ENCODE measurements around the gene TMEM259. TPM values are rescaled to one million over a fixed set of nuclear protein-coding genes. Genes with fewer than 3 reads are reported as not detected.

TMEM259 gene
- total and polyA plus RNA-seq, 9 of the 15 experiments (the other 6 are each of a cell fraction or from before 2014, with no cell fraction given): 0.52 to 231 (median 63.6) TPM

- TF ChIP-seq HNRNPH1 (optimal IDR thresholded peaks at IDR 0.05; ENCODE audit: low read depth, low read length) (no peak), CHD1 (IDR thresholded peaks at IDR 0.05; ENCODE audit: low read length) (no peak), FOXA3 (CRISPR knock-in tag; conservative IDR thresholded peaks at IDR 0.05 in 1 of 2, IDR thresholded peaks at IDR 0.05 in 1 of 2) (no peak), HINFP (tag; conservative IDR thresholded peaks at IDR 0.05; ENCODE audit: low read depth) (no peak), TRIM25 (IDR thresholded peaks at IDR 0.05; ENCODE audit: borderline replicate concordance) (no peak), KAT7 (CRISPR knock-in tag; IDR thresholded peaks at IDR 0.05; ENCODE audit: borderline replicate concordance) (no peak; the same call in 1 of the 2 replicates), KDM1A (IDR thresholded peaks at IDR 0.05) (no peak), ZNF444 (CRISPR knock-in tag; IDR thresholded peaks at IDR 0.05) (no peak), ZNF224 (CRISPR knock-in tag; IDR thresholded peaks at IDR 0.05) (no peak), ZNF232 (CRISPR knock-in tag; IDR thresholded peaks at IDR 0.05) (no peak), MYNN (IDR thresholded peaks at IDR 0.05) (no peak; the same call in 1 of the 2 replicates), MYNN (CRISPR knock-in tag; IDR thresholded peaks at IDR 0.05) (no peak)
- TF ChIP-seq, protein P1, sequence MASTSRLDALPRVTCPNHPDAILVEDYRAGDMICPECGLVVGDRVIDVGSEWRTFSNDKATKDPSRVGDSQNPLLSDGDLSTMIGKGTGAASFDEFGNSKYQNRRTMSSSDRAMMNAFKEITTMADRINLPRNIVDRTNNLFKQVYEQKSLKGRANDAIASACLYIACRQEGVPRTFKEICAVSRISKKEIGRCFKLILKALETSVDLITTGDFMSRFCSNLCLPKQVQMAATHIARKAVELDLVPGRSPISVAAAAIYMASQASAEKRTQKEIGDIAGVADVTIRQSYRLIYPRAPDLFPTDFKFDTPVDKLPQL (IDR thresholded peaks at IDR 0.05; ENCODE audit: extremely low read depth, insufficient read length): no peak
- TF ChIP-seq, protein P2, sequence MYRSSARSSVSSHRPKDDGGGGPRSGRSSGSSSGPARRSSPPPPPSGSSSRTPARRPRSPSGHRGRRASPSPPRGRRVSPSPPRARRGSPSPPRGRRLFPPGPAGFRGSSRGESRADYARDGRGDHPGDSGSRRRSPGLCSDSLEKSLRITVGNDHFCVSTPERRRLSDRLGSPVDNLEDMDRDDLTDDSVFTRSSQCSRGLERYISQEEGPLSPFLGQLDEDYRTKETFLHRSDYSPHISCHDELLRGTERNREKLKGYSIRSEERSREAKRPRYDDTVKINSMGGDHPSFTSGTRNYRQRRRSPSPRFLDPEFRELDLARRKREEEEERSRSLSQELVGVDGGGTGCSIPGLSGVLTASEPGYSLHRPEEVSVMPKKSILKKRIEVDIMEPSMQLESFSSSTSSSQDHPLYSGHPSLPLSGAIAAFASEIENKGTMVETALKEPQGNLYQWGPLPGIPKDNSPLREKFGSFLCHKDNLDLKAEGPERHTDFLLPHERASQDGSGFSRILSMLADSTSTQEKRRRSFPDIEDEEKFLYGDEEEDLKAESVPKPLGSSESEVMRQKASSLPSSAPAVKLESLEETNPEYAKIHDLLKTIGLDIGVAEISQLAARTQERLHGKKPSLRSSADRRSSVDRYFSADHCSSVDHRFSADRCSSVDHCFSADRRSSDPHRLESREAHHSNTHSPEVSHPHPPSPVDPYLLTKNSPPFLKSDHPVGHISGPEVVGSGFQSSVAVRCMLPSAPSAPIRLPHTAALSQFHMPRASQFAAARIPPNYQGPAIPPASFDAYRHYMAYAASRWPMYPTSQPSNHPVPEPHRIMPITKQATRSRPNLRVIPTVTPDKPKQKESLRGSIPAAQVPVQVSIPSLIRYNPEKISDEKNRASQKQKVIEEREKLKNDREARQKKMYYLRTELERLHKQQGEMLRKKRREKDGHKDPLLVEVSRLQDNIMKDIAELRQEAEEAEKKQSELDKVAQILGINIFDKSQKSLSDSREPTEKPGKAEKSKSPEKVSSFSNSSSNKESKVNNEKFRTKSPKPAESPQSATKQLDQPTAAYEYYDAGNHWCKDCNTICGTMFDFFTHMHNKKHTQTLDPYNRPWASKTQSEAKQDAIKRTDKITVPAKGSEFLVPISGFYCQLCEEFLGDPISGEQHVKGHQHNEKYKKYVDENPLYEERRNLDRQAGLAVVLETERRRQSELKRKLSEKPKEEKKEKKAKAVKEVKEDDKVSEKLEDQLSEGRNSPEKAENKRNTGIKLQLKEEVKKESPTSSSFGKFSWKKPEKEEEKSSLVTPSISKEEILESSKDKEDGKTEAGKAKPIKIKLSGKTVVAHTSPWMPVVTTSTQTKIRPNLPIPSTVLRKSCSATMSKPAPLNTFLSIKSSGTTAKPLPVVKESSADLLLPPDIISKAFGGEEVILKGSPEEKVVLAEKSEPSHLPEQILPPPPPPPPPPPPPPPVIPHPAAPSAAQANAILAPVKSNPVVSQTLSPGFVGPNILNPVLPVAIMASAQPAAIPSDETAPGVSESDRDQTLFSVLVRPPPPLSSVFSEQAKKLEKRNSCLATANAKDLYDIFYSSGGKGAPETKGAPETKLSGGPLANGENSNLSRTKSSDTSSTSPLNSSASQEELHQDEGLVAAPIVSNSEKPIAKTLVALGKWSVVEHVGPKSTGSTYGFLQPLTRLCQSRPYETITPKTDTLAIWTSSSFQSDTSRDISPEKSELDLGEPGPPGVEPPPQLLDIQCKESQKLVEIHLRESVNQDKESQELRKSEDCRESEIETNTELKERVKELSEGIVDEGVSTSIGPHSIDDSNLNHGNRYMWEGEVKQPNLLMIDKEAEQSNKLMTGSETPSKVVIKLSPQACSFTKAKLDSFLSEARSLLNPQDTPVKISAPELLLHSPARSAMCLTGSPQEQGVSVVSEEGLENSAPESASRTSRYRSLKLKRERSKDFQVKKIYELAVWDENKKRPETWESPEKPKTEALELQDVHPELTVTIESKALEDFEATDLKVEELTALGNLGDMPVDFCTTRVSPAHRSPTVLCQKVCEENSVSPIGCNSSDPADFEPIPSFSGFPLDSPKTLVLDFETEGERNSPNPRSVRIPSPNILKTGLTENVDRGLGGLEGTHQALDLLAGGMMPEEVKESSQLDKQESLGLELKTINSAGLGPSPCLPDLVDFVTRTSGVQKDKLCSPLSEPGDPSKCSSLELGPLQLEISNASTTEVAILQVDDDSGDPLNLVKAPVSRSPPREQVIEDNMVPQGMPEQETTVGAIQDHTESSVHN (IDR thresholded peaks at IDR 0.05; ENCODE audit: borderline replicate concordance in 1 of 2, low read depth in 1 of 2): no peak
These were observed 18.9 kb upstream of the TMEM259 start, which contains the start of gene ABCA7 (continued) for GRCh38 chr19:1039646-1040475.
